Measurements from ENCODE around the gene SPATA6L.

GRCh38 chr9:4617752-4618151, 48.5 kb downstream of the SPATA6L start:
- TF ChIP-seq CTCF (IDR thresholded peaks at IDR 0.05) (no peak), POLR2A (IDR thresholded peaks at IDR 0.05) (no peak)
